Osteocyte (in vitro differentiated cells): ENCODE measurements around the gene CLPSL1. TPM values are rescaled to one million over a fixed set of nuclear protein-coding genes. Genes with fewer than 3 reads are reported as not detected.

Source experiments
- DNase-seq: peaks from one replicate; pipeline ENCODE4 v3.0.0; 2021; ENCODE audit warnings: mixed read lengths; ENCODE audit not compliant: unreplicated experiment; ENCODE audit errors: extremely low spot score
- H3K27ac Mint-ChIP-seq: one replicate; pipeline ENCODE4 v1.8.0; 2021; ENCODE audit warnings: mild to moderate bottlenecking, mixed read lengths; ENCODE audit not compliant: unreplicated experiment
- H3K27me3 Mint-ChIP-seq: one replicate; pipeline ENCODE4 v1.8.0; 2021; ENCODE audit warnings: mixed read lengths; ENCODE audit not compliant: unreplicated experiment
- H3K36me3 Mint-ChIP-seq: one replicate; pipeline ENCODE4 v1.8.0; 2021; ENCODE audit warnings: mixed read lengths; ENCODE audit not compliant: unreplicated experiment
- H3K4me1 Mint-ChIP-seq: one replicate; pipeline ENCODE4 v1.8.0; 2021; ENCODE audit warnings: mixed read lengths; ENCODE audit not compliant: unreplicated experiment
- H3K4me3 Mint-ChIP-seq: one replicate; pipeline ENCODE4 v1.8.0; 2021; ENCODE audit warnings: mild to moderate bottlenecking, moderate library complexity, mixed read lengths; ENCODE audit not compliant: unreplicated experiment
- H3K9me3 Mint-ChIP-seq: one replicate; pipeline ENCODE4 v1.8.0; 2021; ENCODE audit warnings: mixed read lengths; ENCODE audit not compliant: unreplicated experiment
- CTCF ChIP-seq: fragments of 200-600 bp; sonication (generic); IDR thresholded peaks from 2 replicates; pipeline ENCODE4 v1.5.0; 2021; ENCODE audit warnings: antibody characterized with exemption, mild to moderate bottlenecking, moderate library complexity
- total RNA-seq: library from RNA; stranded (reverse); gene quantifications from 2 replicates; pipeline ENCODE4 v1.2.1, GENCODE V29; 2021

Gene CLPSL1
- total RNA-seq, 1 donor from 2014 or later: not detected

DNA sequence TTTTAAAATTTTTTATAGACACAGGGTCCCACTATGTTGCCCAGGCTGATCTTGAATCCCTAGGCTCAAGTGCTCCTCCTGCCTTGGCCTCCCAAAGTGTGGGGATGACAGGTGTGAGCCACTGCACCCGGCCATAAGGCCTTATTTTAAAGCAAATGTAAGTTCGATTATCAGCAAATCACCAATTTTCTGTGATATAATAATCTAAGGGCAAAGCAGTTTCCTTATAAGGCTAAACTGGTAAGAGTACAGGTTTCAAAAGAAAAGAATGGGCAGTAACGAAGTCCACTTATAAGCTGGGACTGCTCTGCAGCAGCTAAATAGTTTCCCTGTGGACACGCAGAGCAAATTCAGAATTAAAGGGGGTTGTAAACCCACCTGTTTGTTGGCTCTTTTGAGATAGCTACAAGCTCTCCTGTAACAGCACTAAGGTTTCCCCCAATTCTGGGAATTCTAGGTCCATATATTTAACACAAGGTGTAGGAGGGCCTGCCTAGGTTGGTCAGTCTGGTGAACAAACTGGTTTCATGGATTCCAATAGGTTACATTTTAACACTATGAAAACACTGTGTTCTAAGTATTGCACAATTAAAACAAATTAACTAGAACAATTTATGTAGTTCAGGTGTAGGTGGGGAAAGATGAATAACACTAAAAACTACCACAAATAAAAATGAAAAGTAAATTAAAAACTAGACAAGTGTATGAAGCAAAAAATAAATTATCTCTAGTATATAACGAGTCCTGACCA is 50.6 kb downstream of the CLPSL1 start:
- Mint-ChIP-seq H3K36me3 (peaks cover 20% of the 10 kb centered on the region), H3K27me3 (no peaks in the 10 kb centered on the region), H3K4me1 (no peaks in the 10 kb centered on the region), H3K27ac (no peak overlapping the region), H3K4me3 (no peak overlapping the region), H3K9me3 (no peaks in the 10 kb centered on the region)
- DNase-seq: no peak
- TF ChIP-seq CTCF: no peak

DNA sequence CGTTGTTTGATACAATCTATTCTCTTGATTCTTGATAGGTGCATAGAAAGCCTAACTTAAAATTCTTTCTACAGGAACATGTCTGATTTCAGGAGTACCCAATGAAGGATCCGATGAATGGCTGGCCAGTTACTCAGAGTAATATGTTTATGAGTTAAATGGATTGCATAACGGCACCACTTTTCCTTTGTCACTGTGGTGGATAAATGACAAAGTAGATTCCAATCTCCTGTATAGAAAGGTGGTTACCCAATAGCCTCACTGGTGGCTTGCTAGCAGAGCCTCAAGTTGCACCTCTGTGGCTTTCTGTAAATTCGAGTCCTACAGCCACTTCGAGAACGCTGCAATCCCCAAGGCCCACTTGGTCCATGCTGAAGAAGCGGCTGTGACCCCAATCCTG is 52.7 kb downstream of the CLPSL1 start:
- no peaks in the 10 kb centered on the region for H3K9me3 Mint-ChIP-seq
- no peaks in the 10 kb centered on the region for H3K27me3 Mint-ChIP-seq
- DNase-seq: no peak
- no peak overlapping the region for H3K4me3 Mint-ChIP-seq
- peaks cover 25% of the 10 kb centered on the region for H3K36me3 Mint-ChIP-seq
- no peak for TF ChIP-seq CTCF
- H3K4me1 Mint-ChIP-seq: no peaks in the 10 kb centered on the region
- H3K27ac Mint-ChIP-seq: no peak overlapping the region

Other genes with a start within 250 kb of the CLPSL1 start
- 108 and 112 TPM in 2 replicates for gene FKBP5, start 92.1 kb upstream of the CLPSL1 start, total RNA-seq
- 1.3 and 2.5 TPM in 2 replicates for gene ARMC12, start 44.0 kb upstream of the CLPSL1 start, total RNA-seq
- gene CLPSL2, start 4.4 kb upstream of the CLPSL1 start, total RNA-seq: not detected in 2 replicates
- not detected in 2 replicates for gene CLPS, start 16.3 kb downstream of the CLPSL1 start, total RNA-seq
- gene LHFPL5, start 24.3 kb downstream of the CLPSL1 start, total RNA-seq: not detected in 2 replicates
- gene SRPK1, start 140.1 kb downstream of the CLPSL1 start, total RNA-seq: 36.0 and 39.1 TPM in 2 replicates
- gene SLC26A8, start 243.6 kb downstream of the CLPSL1 start, total RNA-seq: not detected in 2 replicates
- 38.8 and 39.2 TPM in 2 replicates for gene MAPK14, start 246.8 kb downstream of the CLPSL1 start, total RNA-seq